Thyroid gland (tissue), 4 donors: ENCODE results near the gene ANP32A. TPM values are rescaled to one million over a fixed set of nuclear protein-coding genes. Genes with fewer than 3 reads are reported as not detected.
"Not testable (repeated sequence)": the region's sequence is repeated elsewhere in the genome, so short reads cannot be mapped to it uniquely, and the experiment has no call there.

Source experiments
- DNase-seq, 2 donors: peaks; one replicate each; pipeline ENCODE4 v3.0.0-alpha.2; 2019
- H3K27ac ChIP-seq, 3 donors: fragments of 200-600 bp; sonication (generic); 1 replicate in 2 of 3; 2 replicates in 1 of 3; pipeline ENCODE4 v1.5.1; 2016 to 2019; ENCODE audit warnings: mild to moderate bottlenecking in 1 of 3, moderate library complexity in 1 of 3
- H3K27me3 ChIP-seq: fragments of 200-600 bp; sonication (generic); one replicate; pipeline ENCODE4 v1.5.1; 2019
- H3K36me3 ChIP-seq, 2 donors: fragments of 200-600 bp; sonication (generic); one replicate each; pipeline ENCODE4 v1.5.1; 2016 to 2019
- H3K4me1 ChIP-seq, 2 donors: fragments of 200-600 bp; sonication (generic); one replicate each; pipeline ENCODE4 v1.5.1; 2017 to 2019
- H3K4me3 ChIP-seq, 3 donors: fragments of 200-600 bp; sonication (generic); replicated peaks in 1 of 3; 1 replicate in 2 of 3; 2 replicates in 1 of 3; pipeline ENCODE4 v1.5.1; 2016; ENCODE audit warnings: mild to moderate bottlenecking in 1 of 3
- H3K9me3 ChIP-seq: fragments of 200-600 bp; sonication (generic); one replicate; pipeline ENCODE4 v1.5.1; 2017
- POLR2A ChIP-seq, 2 donors: fragments of 450-650 bp; IDR thresholded peaks; one replicate each; pipeline ENCODE4 v1.6.1; 2017; ENCODE audit warnings: antibody characterized with exemption in 2 of 2, mild to moderate bottlenecking in 2 of 2, moderate library complexity in 1 of 2
- WGBS, 2 donors: methylation state at CpG; one replicate each; pipeline ENCODE4 v1.1.5; 2017; 5-methylcytosine and 5-hydroxymethylcytosine counted together
- intact Hi-C: fragments of 100-400 bp; cut with DNase I; formaldehyde crosslinking; loops from one replicate; pipeline ENCODE4 v1.15.1; 2023
- total RNA-seq, 4 donors: library from RNA; depleted of rRNA; stranded (reverse); fragments of >200 nt; gene quantifications; one replicate each; pipeline ENCODE4 v1.2.3, GENCODE V29; 2016
- TF ChIP-seq, protein P1 (sequence below), 6 experiments: fragments of 200-600 bp in 3 of 6; fragments of 450-650 bp in 3 of 6; sonication (generic) in 3 of 6; IDR thresholded peaks; one replicate each; pipeline ENCODE4 v1.5.1; 2016 to 2019; ENCODE audit warnings: antibody characterized with exemption in 6 of 6, mild to moderate bottlenecking in 2 of 6, inconsistent platforms in 1 of 6, moderate library complexity in 1 of 6

ANP32A gene
- 100 to 1,000 TPM in 1 of 4 donors, 10 to 100 TPM in 3; 65.4 to 116 (median 79.5) TPM for total RNA-seq

DNA sequence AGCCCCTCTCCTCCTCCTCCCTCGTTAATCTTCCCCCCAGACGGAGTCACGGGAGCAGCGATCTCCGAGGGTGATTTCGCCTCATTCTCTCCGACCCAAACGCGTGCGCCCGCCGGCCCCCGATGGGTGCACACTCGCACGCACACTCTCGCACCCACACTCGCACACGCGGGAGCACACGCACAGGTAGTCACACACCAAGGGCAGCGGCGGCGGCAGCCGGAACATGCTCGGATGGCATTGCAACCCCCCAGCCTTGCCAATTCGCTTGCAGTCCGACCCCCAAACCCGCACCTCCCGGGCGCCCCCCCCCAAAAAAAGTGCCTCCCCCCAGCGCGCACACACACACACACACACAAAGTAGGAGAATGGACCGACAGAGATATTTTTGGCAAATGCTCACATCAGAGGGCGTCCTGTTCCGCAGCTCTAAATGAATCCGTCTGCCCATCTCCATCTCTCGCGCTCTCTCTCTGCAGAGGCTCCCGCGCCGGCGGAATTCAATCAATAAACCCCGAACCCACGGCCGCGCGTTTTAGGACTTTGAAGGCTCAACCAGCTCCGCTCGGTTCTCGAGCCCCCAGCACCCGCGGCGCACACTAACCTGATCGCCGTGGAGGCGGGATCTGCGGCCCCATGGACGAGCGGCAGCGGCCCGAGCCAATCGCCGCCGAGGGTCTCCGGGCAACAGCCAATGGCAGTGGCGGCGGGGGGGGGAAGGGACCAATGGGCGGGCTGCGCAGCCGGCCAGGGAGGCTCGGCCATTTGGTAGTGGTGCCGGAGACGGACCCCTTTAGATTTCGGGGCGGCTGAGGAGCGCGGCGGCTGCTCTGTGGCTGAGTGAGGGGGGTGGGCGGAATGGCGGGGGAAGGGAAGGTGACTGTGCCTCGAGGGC lies at the start of gene ANP32A:
Gene ANP32A, minus strand, starts transcription at position 601 of the 895 bp plus-strand sequence. Its CDS starts 144 bp downstream, at position 457.
- WGBS, 2 donors: 0% methylated on average over 13 to 30 of the region's 81 CpGs
- intact Hi-C loops: loop anchor here (5.0 kb wide), 1 partner anchor 33 kb away; no protein-coding TSS in a partner anchor
- no peaks in the 10 kb centered on the region for H3K9me3 ChIP-seq
- DNase-seq: peak; percentile 97 to 98
- H3K36me3 ChIP-seq: no peaks in the 10 kb centered on the region
- peaks cover 14 to 19% of the 10 kb centered on the region in 2 donors for H3K4me1 ChIP-seq
- no peaks in the 10 kb centered on the region for H3K27me3 ChIP-seq
- H3K27ac ChIP-seq: peak within 1 kb of the TSS; percentile 99 to 100 (median 99)
- peak within 1 kb of the TSS; percentile 57 to 96 (median 88) for H3K4me3 ChIP-seq
- TF ChIP-seq, protein P1, sequence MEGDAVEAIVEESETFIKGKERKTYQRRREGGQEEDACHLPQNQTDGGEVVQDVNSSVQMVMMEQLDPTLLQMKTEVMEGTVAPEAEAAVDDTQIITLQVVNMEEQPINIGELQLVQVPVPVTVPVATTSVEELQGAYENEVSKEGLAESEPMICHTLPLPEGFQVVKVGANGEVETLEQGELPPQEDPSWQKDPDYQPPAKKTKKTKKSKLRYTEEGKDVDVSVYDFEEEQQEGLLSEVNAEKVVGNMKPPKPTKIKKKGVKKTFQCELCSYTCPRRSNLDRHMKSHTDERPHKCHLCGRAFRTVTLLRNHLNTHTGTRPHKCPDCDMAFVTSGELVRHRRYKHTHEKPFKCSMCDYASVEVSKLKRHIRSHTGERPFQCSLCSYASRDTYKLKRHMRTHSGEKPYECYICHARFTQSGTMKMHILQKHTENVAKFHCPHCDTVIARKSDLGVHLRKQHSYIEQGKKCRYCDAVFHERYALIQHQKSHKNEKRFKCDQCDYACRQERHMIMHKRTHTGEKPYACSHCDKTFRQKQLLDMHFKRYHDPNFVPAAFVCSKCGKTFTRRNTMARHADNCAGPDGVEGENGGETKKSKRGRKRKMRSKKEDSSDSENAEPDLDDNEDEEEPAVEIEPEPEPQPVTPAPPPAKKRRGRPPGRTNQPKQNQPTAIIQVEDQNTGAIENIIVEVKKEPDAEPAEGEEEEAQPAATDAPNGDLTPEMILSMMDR (IDR thresholded peaks at IDR 0.05): no peak
- TF ChIP-seq POLR2A (IDR thresholded peaks at IDR 0.05): peak; percentile 50 to 86

DNA sequence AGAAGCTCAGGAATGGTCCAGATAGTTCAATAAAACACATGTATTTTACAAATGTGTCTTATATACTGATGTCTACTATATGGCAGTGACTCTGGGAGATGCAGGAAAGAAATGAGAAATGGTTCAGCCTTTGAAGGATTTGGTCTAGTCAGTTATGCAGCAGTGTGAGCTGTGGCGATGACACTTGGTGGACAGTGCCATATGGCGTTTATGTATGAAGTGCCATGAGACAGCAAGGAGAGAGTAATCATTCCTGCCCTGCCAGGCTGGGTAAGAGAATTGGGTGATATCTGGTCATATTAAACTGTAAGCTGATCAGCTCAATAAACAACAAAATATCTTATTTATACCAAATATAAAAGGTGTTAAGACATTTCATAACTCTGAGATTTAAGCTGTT lies 47.6 kb upstream of the ANP32A start:
- H3K4me1 ChIP-seq: no peaks in the 10 kb centered on the region
- no peaks in the 10 kb centered on the region for H3K27me3 ChIP-seq
- intact Hi-C loops: no loop called here
- no peak overlapping the region for H3K27ac ChIP-seq
- TF ChIP-seq, protein P1 (IDR thresholded peaks at IDR 0.05): no peak
- no peak for TF ChIP-seq POLR2A (IDR thresholded peaks at IDR 0.05)
- H3K36me3 ChIP-seq: no peaks in the 10 kb centered on the region
- no peaks in the 10 kb centered on the region for H3K9me3 ChIP-seq
- DNase-seq: no peak
- 91 to 92% methylated on average over 2 of the region's 2 CpGs for WGBS, 2 donors
- no peak overlapping the region for H3K4me3 ChIP-seq

DNA sequence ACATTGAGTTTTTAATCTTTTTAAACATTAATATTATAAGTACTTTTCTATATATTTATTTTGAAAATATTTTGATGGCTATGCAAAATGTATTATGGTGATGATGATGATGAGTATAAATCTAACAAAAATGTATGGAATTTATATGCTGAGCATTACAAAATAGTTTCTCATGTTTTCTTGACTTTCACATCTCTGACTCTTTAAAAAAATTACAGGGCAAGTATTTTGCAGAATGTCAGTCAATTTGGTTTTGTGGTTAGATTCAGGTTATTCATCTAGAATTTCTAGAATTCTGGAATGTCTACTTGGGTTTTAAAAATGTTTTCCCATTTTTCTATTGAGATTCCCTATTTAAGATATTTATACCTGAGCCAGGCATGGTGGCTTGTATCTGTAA lies 41.7 kb upstream of the ANP32A start:
- Histone ChIP-seq H3K27me3 (no peaks in the 10 kb centered on the region), H3K27ac (no peak overlapping the region), H3K4me3 (no peak overlapping the region), H3K9me3 (no peaks in the 10 kb centered on the region), H3K4me1 (no peaks in the 10 kb centered on the region), H3K36me3 (no peaks in the 10 kb centered on the region)
- no peak for DNase-seq
- intact Hi-C loops: no loop called here
- TF ChIP-seq POLR2A (IDR thresholded peaks at IDR 0.05): no peak
- TF ChIP-seq, protein P1 (IDR thresholded peaks at IDR 0.05): no peak

DNA sequence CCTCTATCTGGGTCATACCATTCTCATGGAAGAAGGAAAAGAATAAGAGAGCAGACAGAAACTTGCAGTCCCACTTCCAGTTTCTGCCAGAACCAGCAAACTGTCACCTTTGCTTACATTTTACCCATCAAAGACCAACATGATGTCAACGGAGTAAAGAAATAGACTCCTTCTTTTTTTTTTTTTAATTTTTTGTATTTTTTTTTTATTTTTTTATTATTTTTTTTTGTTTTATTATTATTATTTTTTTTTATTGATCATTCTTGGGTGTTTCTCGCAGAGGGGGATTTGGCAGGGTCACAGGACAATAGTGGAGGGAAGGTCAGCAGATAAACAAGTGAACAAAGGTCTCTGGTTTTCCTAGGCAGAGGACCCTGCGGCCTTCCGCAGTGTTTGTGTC lies 38.0 kb upstream of the ANP32A start:
- WGBS, 2 donors: 82 to 89% methylated on average over 2 of the region's 4 CpGs

DNA sequence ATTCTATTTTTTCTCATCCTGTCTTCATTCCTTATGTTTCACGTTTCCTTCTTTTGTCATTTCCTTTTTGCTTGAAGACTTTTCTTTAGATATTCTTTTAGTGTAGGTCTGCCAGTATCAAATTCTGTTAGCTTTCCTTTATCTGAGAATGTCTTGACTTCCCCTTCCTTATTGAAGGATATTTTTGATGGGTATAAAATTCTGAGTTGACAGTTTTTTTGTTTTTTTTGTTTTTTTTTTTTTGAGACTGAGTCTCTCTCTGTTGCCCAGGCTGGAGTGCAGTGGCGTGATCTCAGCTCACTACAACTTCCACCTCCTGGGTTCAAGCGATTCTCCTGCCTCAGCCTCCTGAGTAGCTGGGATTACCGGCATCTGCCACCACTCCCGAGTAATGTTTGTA lies 36.7 kb upstream of the ANP32A start:
- H3K36me3 ChIP-seq, H3K4me3 ChIP-seq, intact Hi-C loops, DNase-seq, H3K27me3 ChIP-seq, H3K9me3 ChIP-seq, H3K4me1 ChIP-seq, H3K27ac ChIP-seq: not testable (repeated sequence)
- WGBS, 2 donors: 93 to 95% methylated on average over 5 of the region's 5 CpGs

More for the DNA sequence above, 38.0 kb upstream of the ANP32A start:
- DNase-seq, H3K9me3 ChIP-seq, H3K4me3 ChIP-seq, intact Hi-C loops, H3K4me1 ChIP-seq, H3K27ac ChIP-seq, H3K27me3 ChIP-seq, H3K36me3 ChIP-seq: not testable (repeated sequence)

DNA sequence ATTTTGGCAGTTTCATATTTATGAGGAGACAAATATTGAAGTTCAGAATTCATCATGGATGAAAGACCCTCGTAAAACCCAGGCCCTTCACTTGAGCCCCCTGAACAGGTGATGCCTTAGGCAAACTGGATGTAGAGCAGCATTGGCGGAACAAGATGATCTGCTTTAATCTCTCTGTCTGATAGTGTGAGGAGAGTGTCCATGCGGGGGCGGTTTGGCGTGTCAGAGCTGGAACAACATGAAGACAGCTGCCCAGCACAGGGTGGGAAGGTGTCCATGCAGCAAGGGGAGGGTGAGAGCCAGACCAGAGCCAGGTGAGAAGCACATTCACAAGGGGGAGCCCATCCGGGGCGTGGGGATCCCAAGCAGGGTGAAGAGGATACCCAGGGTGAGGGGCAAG lies 31.8 kb upstream of the ANP32A start:
- Histone ChIP-seq H3K9me3 (no peaks in the 10 kb centered on the region), H3K4me1 (no peaks in the 10 kb centered on the region), H3K27ac (no peak overlapping the region), H3K4me3 (no peak overlapping the region), H3K36me3 (no peaks in the 10 kb centered on the region), H3K27me3 (no peaks in the 10 kb centered on the region)
- DNase-seq: no peak
- TF ChIP-seq, protein P1 (IDR thresholded peaks at IDR 0.05): no peak
- TF ChIP-seq POLR2A (IDR thresholded peaks at IDR 0.05): no peak
- intact Hi-C loops: no loop called here
- 85 to 87% methylated on average over 7 of the region's 7 CpGs for WGBS, 2 donors
